HepG2 (cell line): Measurements from ENCODE around the gene SGSH. TPM values are rescaled to one million over a fixed set of nuclear protein-coding genes. Genes with fewer than 3 reads are reported as not detected.

Source experiments
- CERS6 ChIP-seq: sonication (generic); formaldehyde crosslinking; IDR thresholded peaks from 2 replicates; pipeline ENCODE4 v1.5.0; 2020; ENCODE audit warnings: missing genetic modification reagents
- GZF1 ChIP-seq: sonication (generic); formaldehyde crosslinking; IDR thresholded peaks from 2 replicates; pipeline ENCODE4 v1.5.1; 2020; ENCODE audit warnings: mild to moderate bottlenecking, missing genetic modification reagents
- KLF15 ChIP-seq: sonication (generic); formaldehyde crosslinking; IDR thresholded peaks from 2 replicates; pipeline ENCODE4 v1.8.1; 2023; ENCODE audit warnings: borderline replicate concordance, mild to moderate bottlenecking, inconsistent platforms, missing genetic modification reagents, mixed read lengths
- MTA3 ChIP-seq: sonication (generic); formaldehyde crosslinking; IDR thresholded peaks from 2 replicates; pipeline ENCODE4 v1.4.0; 2020; ENCODE audit warnings: missing genetic modification reagents
- MXD1 ChIP-seq: sonication (generic); formaldehyde crosslinking; IDR thresholded peaks from 2 replicates; pipeline ENCODE4 v1.4.0; 2020; ENCODE audit warnings: mild to moderate bottlenecking, missing genetic modification reagents
- MXI1 ChIP-seq: IDR thresholded peaks from 3 replicates; pipeline ENCODE4 v1.6.1; 2012; ENCODE audit warnings: low read depth, low read length, inconsistent platforms, borderline replicate concordance
- POLR2AphosphoS5 ChIP-seq: IDR thresholded peaks from 2 replicates; pipeline ENCODE4 v1.6.1; 2012; ENCODE audit warnings: low read depth, low read length
- RFX1 ChIP-seq: fragments of 450-650 bp; IDR thresholded peaks from 2 replicates; pipeline ENCODE4 v1.6.1; 2017
- ZBTB49 ChIP-seq: sonication (generic); formaldehyde crosslinking; IDR thresholded peaks from 2 replicates; pipeline ENCODE4 v1.4.0; 2020; ENCODE audit warnings: missing genetic modification reagents, borderline replicate concordance
- ZBTB8A ChIP-seq: sonication (generic); formaldehyde crosslinking; IDR thresholded peaks from 2 replicates; pipeline ENCODE4 v1.4.0; 2020; ENCODE audit warnings: mild to moderate bottlenecking, low read depth, missing genetic modification reagents, borderline replicate concordance
- ZKSCAN5 ChIP-seq: sonication (generic); formaldehyde crosslinking; IDR thresholded peaks from 2 replicates; pipeline ENCODE4 v1.5.1; 2020; ENCODE audit warnings: mild to moderate bottlenecking, missing genetic modification reagents
- ZNF205 ChIP-seq: IDR thresholded peaks from 2 replicates; pipeline ENCODE4 v1.6.1; 2018; ENCODE audit warnings: missing biosample characterization, missing genetic modification reagents
- ZNF451 ChIP-seq: sonication (generic); formaldehyde crosslinking; IDR thresholded peaks from 2 replicates; pipeline ENCODE4 v1.5.0; 2020; ENCODE audit warnings: mild to moderate bottlenecking, missing genetic modification reagents
- ZNF510 ChIP-seq: sonication (generic); formaldehyde crosslinking; IDR thresholded peaks from 2 replicates; pipeline ENCODE4 v1.4.0; 2020; ENCODE audit warnings: low read depth, mild to moderate bottlenecking, missing genetic modification reagents
- ZNF513 ChIP-seq: sonication (generic); formaldehyde crosslinking; conservative IDR thresholded peaks from 2 replicates; pipeline ENCODE4 v1.5.0; 2020; ENCODE audit warnings: missing genetic modification reagents
- ZNF646 ChIP-seq: sonication (generic); formaldehyde crosslinking; IDR thresholded peaks from 2 replicates; pipeline ENCODE4 v1.9.0; 2021; ENCODE audit warnings: mild to moderate bottlenecking, missing genetic modification reagents
- ZNF652 ChIP-seq: IDR thresholded peaks from 2 replicates; pipeline ENCODE4 v1.6.1; 2016; ENCODE audit warnings: low read depth, borderline replicate concordance
- polyA plus RNA-seq, 8 experiments: library from polyadenylated mRNA; depleted of rRNA in 3 of 8; stranded (reverse) in 7 of 8; unstranded in 1 of 8; fragments of >200 nt; fragmentation: Illumina TruSeq in 4 of 8; extraction: Trizol in 4 of 8; gene quantifications; 2 replicates each; pipeline versions ENCODE4 v1.2.1 to v1.2.3, GENCODE V29; 2011 to 2016; ENCODE audit warnings: low read depth in 4 of 8, missing spikeins in 1 of 8, mixed read lengths in 1 of 8; ENCODE audit not compliant: insufficient read depth in 1 of 8
- total RNA-seq, 5 experiments: library from RNA; depleted of rRNA; stranded (reverse); fragments of >200 nt; fragmentation: Illumina TruSeq; extraction: Trizol; gene quantifications; 2 replicates each; pipeline ENCODE4 v1.2.3, GENCODE V29; 2016; ENCODE audit warnings: low read depth in 1 of 5

Gene SGSH
- total and polyA plus RNA-seq, 2 of the 13 experiments (the other 11 are each of a cell fraction or from before 2014, with no cell fraction given), result 12.2 to 17.6 TPM

- TF ChIP-seq ZBTB49 (CRISPR knock-in tag), result no peak
- no peak for TF ChIP-seq MTA3 (CRISPR knock-in tag)
- no peak for TF ChIP-seq GZF1
- no peak; the same call in 1 of the 2 replicates for TF ChIP-seq MXD1 (CRISPR knock-in tag)
- no peak for TF ChIP-seq CERS6 (CRISPR knock-in tag)
- no peak for TF ChIP-seq ZNF513 (CRISPR knock-in tag)
- TF ChIP-seq ZNF652 (CRISPR knock-in tag), result no peak
- no peak for TF ChIP-seq ZKSCAN5 (CRISPR knock-in tag)
- TF ChIP-seq RFX1, result no peak
- no peak for TF ChIP-seq ZNF205
- no peak for TF ChIP-seq POLR2AphosphoS5
- peak; percentile 56; the same call in 1 of the 2 replicates for TF ChIP-seq ZNF510 (CRISPR knock-in tag)
- TF ChIP-seq ZNF646 (CRISPR knock-in tag), result no peak
- TF ChIP-seq ZBTB8A (CRISPR knock-in tag), result no peak
- TF ChIP-seq ZNF451, result peak; percentile 34; the same call in 1 of the 2 replicates
- peak; percentile 68; the same call in 1 of the 3 replicates for TF ChIP-seq MXI1
- TF ChIP-seq KLF15 (CRISPR knock-in tag), result peak; percentile 56; the same call in 1 of the 2 replicates
Measured at GRCh38 chr17:80260069-80260535, 40.0 kb upstream of the SGSH start (continued).
